ENCODE data around the gene MYRIP. TPM values are rescaled to one million over a fixed set of nuclear protein-coding genes. Genes with fewer than 3 reads are reported as not detected.

The MYRIP gene
- total RNA-seq, 3 donors from 2014 or later (not counting 1 experiment from before 2014, with no cell fraction given), result not detected

- Histone ChIP-seq H3K27ac (ENCODE audit: low read length) (no peak overlapping the region), H3K9me3 (ENCODE audit: control insufficient read depth, insufficient read depth, low read length) (no peaks in the 10 kb centered on the region), H3K36me3 (ENCODE audit: control insufficient read depth, insufficient read depth, low read length) (no peaks in the 10 kb centered on the region), H3K4me3 (ENCODE audit: low read length) (no peak overlapping the region), H3K4me1 (ENCODE audit: control insufficient read depth, insufficient read depth, low read length) (no peaks in the 10 kb centered on the region), H3K27me3 (ENCODE audit: control insufficient read depth, insufficient read depth, low read length) (no peaks in the 10 kb centered on the region)
- H3K27ac Mint-ChIP-seq, result no peak overlapping the region
- ATAC-seq, result no peak
- intact Hi-C loops (cut with micrococcal nuclease), result no loop called here
- no peaks in the 10 kb centered on the region for H3K4me1 Mint-ChIP-seq
- no peak for TF ChIP-seq CTCF (IDR thresholded peaks at IDR 0.05)
- no peak overlapping the region for H3K4me3 Mint-ChIP-seq
- no peak for DNase-seq
- no peaks in the 10 kb centered on the region for H3K27me3 Mint-ChIP-seq (ENCODE audit: low read depth in 2 of 2)
- no peaks in the 10 kb centered on the region for H3K9me3 Mint-ChIP-seq
- H3K36me3 Mint-ChIP-seq, result no peaks in the 10 kb centered on the region
These were observed 452.9 kb downstream of the MYRIP start for GRCh38 chr3:40262331-40262730.

DNA sequence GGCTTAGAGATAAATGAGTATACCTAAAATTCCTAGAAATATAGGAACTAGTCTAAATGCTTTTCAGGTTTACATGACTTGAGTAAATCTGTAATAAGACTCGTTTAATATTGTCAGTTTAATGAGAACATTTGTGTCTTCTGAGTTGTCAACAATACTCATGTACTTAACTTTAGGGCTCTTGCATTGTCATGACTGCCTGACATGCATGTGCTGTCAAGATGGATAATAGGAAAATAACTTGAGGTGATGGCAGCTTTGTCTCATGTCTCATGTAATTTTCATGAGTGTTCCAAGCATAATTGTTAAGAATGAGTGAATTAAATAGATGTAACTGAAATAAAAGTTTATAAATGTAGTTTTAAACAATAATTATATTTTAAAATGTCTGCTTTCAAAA is 455.0 kb downstream of the MYRIP start:
- intact Hi-C loops (cut with micrococcal nuclease), result no loop called here

GRCh38 chr3:40265181-40265580 is 455.8 kb downstream of the MYRIP start:
- H3K27me3 ChIP-seq (ENCODE audit: control insufficient read depth, insufficient read depth, low read length), result no peaks in the 10 kb centered on the region
- Mint-ChIP-seq H3K4me3 (no peak overlapping the region), H3K36me3 (no peaks in the 10 kb centered on the region), H3K27ac (no peak overlapping the region), H3K4me1 (no peaks in the 10 kb centered on the region), H3K9me3 (no peaks in the 10 kb centered on the region), H3K27me3 (ENCODE audit: low read depth in 2 of 2) (no peaks in the 10 kb centered on the region)
- H3K27ac ChIP-seq (ENCODE audit: low read length), result no peak overlapping the region
- H3K4me3 ChIP-seq (ENCODE audit: low read length), result no peak overlapping the region
- DNase-seq (no peak), ATAC-seq (no peak)
- no peaks in the 10 kb centered on the region for H3K36me3 ChIP-seq (ENCODE audit: control insufficient read depth, insufficient read depth, low read length)
- intact Hi-C loops (cut with micrococcal nuclease), result no loop called here
- no peaks in the 10 kb centered on the region for H3K4me1 ChIP-seq (ENCODE audit: control insufficient read depth, insufficient read depth, low read length)
- H3K9me3 ChIP-seq (ENCODE audit: control insufficient read depth, insufficient read depth, low read length), result no peaks in the 10 kb centered on the region
- no peak for TF ChIP-seq CTCF (IDR thresholded peaks at IDR 0.05)

More for the DNA sequence above, 455.0 kb downstream of the MYRIP start:
- no peaks in the 10 kb centered on the region for H3K9me3 ChIP-seq (ENCODE audit: control insufficient read depth, insufficient read depth, low read length)
- no peak for ATAC-seq
- H3K27ac Mint-ChIP-seq, result no peak overlapping the region
- no peak overlapping the region for H3K4me3 Mint-ChIP-seq
- H3K9me3 Mint-ChIP-seq, result no peaks in the 10 kb centered on the region
- no peaks in the 10 kb centered on the region for H3K4me1 Mint-ChIP-seq
- no peaks in the 10 kb centered on the region for H3K4me1 ChIP-seq (ENCODE audit: control insufficient read depth, insufficient read depth, low read length)
- no peak for DNase-seq
- H3K27me3 ChIP-seq (ENCODE audit: control insufficient read depth, insufficient read depth, low read length), result no peaks in the 10 kb centered on the region
- no peaks in the 10 kb centered on the region for H3K36me3 Mint-ChIP-seq
- TF ChIP-seq CTCF (IDR thresholded peaks at IDR 0.05), result no peak
- H3K4me3 ChIP-seq (ENCODE audit: low read length), result no peak overlapping the region
- no peak overlapping the region for H3K27ac ChIP-seq (ENCODE audit: low read length)
- H3K27me3 Mint-ChIP-seq (ENCODE audit: low read depth in 2 of 2), result no peaks in the 10 kb centered on the region
- H3K36me3 ChIP-seq (ENCODE audit: control insufficient read depth, insufficient read depth, low read length), result no peaks in the 10 kb centered on the region
- WGBS (ENCODE audit: insufficient coverage), result 80% methylated on average over 1 of the region's 1 CpG

GRCh38 chr3:40267937-40268724 is 458.7 kb downstream of the MYRIP start:
- peaks cover 0 to 3% of the 10 kb centered on the region in 2 donors for H3K27me3 Mint-ChIP-seq (ENCODE audit: low read depth in 2 of 2)
- DNase-seq (no peak), ATAC-seq (no peak)
- WGBS (ENCODE audit: insufficient coverage), result 80% methylated on average over 3 of the region's 4 CpGs
- no peaks in the 10 kb centered on the region for H3K9me3 ChIP-seq (ENCODE audit: control insufficient read depth, insufficient read depth, low read length)
- H3K27ac ChIP-seq (ENCODE audit: low read length), result no peak overlapping the region
- no peaks in the 10 kb centered on the region for H3K27me3 ChIP-seq (ENCODE audit: control insufficient read depth, insufficient read depth, low read length)
- no peaks in the 10 kb centered on the region for H3K4me1 Mint-ChIP-seq
- H3K4me3 ChIP-seq (ENCODE audit: low read length), result no peak overlapping the region
- no peaks in the 10 kb centered on the region for H3K36me3 Mint-ChIP-seq
- H3K4me1 ChIP-seq (ENCODE audit: control insufficient read depth, insufficient read depth, low read length), result no peaks in the 10 kb centered on the region
- H3K27ac Mint-ChIP-seq, result no peak overlapping the region
- intact Hi-C loops (cut with micrococcal nuclease), result no loop called here
- H3K9me3 Mint-ChIP-seq, result no peaks in the 10 kb centered on the region
- H3K4me3 Mint-ChIP-seq, result no peak overlapping the region
- no peaks in the 10 kb centered on the region for H3K36me3 ChIP-seq (ENCODE audit: control insufficient read depth, insufficient read depth, low read length)
- TF ChIP-seq CTCF (IDR thresholded peaks at IDR 0.05), result no peak
